Glutamatergic neuron (in vitro differentiated cells): Measurements from ENCODE around the gene SIM2. TPM values are rescaled to one million over a fixed set of nuclear protein-coding genes. Genes with fewer than 3 reads are reported as not detected.
A peak's percentile ranks its signal among the peaks of the same experiment; 100 is the strongest.

ENCODE experiments used
- DNase-seq: peaks from one replicate; pipeline ENCODE4 v3.0.0; 2022
- H3K27ac Mint-ChIP-seq: one replicate; pipeline ENCODE4 v1.8.0; 2020; ENCODE audit warnings: mild to moderate bottlenecking, mixed read lengths, inconsistent platforms; ENCODE audit not compliant: unreplicated experiment
- H3K27me3 Mint-ChIP-seq: one replicate; pipeline ENCODE4 v1.8.0; 2020; ENCODE audit warnings: mild to moderate bottlenecking, moderate library complexity, mixed read lengths, inconsistent platforms; ENCODE audit not compliant: unreplicated experiment
- H3K36me3 Mint-ChIP-seq: one replicate; pipeline ENCODE4 v1.8.0; 2020; ENCODE audit warnings: mild to moderate bottlenecking, mixed read lengths, inconsistent platforms; ENCODE audit not compliant: unreplicated experiment
- H3K4me1 Mint-ChIP-seq: one replicate; pipeline ENCODE4 v1.8.0; 2020; ENCODE audit warnings: mild to moderate bottlenecking, low read depth, mixed read lengths, inconsistent platforms; ENCODE audit not compliant: unreplicated experiment
- H3K4me3 Mint-ChIP-seq: one replicate; pipeline ENCODE4 v1.8.0; 2020; ENCODE audit warnings: mild to moderate bottlenecking, mixed read lengths, inconsistent platforms; ENCODE audit not compliant: unreplicated experiment
- H3K9me3 Mint-ChIP-seq: one replicate; pipeline ENCODE4 v1.8.0; 2020; ENCODE audit warnings: mild to moderate bottlenecking, moderate library complexity, mixed read lengths, inconsistent platforms; ENCODE audit not compliant: unreplicated experiment
- total RNA-seq: library from RNA; stranded (reverse); fragmentation: NEBNext Ultra II Directional; extraction: Animal tissue kit (Norgen Biotek cat#: 25700); gene quantifications from one replicate; pipeline ENCODE4 v1.2.1, GENCODE V29; 2021; ENCODE audit not compliant: unreplicated experiment
- TF ChIP-seq, protein P1 (sequence below): fragments of 200-600 bp; sonication (generic); IDR thresholded peaks from one replicate; pipeline ENCODE4 v1.5.0; 2021; ENCODE audit not compliant: partially characterized antibody, unreplicated experiment

The SIM2 gene
- total RNA-seq, 1 donor from 2014 or later: 4.8 TPM

DNA sequence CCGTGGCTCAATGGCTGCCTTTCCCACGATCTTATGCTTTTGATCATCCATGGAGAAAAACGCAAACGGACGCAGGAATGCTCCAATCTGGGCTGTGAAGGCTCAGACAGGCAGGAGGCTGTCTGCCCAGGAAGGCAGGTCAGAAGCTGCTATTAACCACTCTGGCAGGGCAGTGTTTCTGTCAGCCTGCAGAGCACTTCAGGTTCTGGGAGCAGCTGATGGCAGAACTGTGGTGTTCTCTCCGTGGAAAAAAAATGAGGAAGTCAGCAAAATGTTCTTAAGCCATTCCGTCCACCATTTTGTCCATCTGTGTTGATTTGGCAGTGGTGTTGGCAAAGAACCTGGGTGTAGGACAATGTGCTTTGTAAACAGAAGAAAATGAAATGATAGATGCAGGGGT, 91.7 kb downstream of the SIM2 start:
- peaks cover 11% of the 10 kb centered on the region for H3K27me3 Mint-ChIP-seq
- no peak for DNase-seq

DNA sequence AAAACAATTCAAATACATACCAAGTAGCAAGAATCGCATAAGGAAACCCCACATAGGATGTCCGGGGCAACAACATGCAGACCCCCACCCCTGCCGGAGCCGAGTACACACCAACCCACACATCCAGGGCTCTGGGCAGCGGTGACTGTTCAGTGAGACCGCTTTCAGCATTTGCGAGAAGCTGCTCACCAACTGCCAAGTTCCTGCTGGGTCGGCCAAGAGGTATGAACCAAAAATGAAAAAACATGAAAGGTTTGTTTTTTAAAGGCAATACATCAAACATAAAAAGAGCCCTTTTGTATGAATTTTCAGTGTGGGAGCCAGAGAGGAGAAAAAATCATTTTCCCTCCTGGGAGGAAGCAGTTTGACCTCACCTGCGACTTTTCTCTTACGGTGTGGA, 92.3 kb downstream of the SIM2 start:
- Mint-ChIP-seq H3K36me3 (no peaks in the 10 kb centered on the region), H3K27me3 (peaks cover 11% of the 10 kb centered on the region), H3K4me1 (peaks cover 32% of the 10 kb centered on the region), H3K9me3 (peaks cover 5% of the 10 kb centered on the region), H3K27ac (peak overlapping the region; percentile 89), H3K4me3 (no peak overlapping the region)
- DNase-seq: no peak
- TF ChIP-seq, protein P1, sequence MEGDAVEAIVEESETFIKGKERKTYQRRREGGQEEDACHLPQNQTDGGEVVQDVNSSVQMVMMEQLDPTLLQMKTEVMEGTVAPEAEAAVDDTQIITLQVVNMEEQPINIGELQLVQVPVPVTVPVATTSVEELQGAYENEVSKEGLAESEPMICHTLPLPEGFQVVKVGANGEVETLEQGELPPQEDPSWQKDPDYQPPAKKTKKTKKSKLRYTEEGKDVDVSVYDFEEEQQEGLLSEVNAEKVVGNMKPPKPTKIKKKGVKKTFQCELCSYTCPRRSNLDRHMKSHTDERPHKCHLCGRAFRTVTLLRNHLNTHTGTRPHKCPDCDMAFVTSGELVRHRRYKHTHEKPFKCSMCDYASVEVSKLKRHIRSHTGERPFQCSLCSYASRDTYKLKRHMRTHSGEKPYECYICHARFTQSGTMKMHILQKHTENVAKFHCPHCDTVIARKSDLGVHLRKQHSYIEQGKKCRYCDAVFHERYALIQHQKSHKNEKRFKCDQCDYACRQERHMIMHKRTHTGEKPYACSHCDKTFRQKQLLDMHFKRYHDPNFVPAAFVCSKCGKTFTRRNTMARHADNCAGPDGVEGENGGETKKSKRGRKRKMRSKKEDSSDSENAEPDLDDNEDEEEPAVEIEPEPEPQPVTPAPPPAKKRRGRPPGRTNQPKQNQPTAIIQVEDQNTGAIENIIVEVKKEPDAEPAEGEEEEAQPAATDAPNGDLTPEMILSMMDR: no peak

More for the DNA sequence above, 91.7 kb downstream of the SIM2 start:
- Mint-ChIP-seq H3K27ac (peak overlapping the region; percentile 89), H3K9me3 (peaks cover 5% of the 10 kb centered on the region), H3K36me3 (no peaks in the 10 kb centered on the region), H3K4me1 (peaks cover 32% of the 10 kb centered on the region), H3K4me3 (peak overlapping the region; percentile 1)
- TF ChIP-seq, protein P1: no peak

DNA sequence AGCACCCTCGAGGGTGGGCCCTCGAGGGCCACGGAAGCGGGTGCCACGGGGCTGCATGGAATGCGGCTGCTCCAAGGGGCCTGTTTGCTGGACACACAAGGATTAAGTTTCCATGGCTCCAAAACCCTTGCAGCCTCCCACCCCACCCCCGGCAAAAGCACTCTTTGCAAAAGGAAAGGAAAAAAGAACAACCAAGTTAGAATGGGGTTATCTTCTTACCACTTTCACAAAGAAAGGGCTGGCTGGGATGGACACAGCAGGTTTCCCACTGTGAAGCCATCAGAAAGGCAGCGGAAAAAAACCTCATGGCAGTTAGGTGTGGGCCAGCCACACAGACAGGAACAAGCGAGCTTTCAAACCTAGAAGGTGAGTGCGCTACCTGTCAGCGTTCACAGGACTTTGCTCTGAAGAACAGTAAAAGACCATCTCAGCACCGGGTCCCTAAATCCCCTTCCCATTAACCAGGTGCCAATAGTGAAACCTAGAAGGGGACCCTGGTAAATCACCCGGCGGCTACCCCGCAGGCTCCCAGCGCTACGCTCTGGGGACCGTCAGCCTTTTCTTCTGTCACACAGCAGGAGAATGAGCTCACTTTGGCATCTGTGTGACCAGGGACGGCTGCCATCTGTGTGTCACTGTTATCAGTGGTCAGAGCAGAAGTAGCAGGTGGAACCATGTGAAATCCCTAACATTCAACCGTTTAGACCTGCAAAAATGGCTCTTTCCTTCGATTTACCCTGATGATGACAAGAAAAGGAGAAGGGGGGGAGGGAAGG, 93.0 kb downstream of the SIM2 start:
- Mint-ChIP-seq H3K27me3 (peaks cover 11% of the 10 kb centered on the region), H3K27ac (peak overlapping the region; percentile 89)
- DNase-seq: peak; percentile 70

DNA sequence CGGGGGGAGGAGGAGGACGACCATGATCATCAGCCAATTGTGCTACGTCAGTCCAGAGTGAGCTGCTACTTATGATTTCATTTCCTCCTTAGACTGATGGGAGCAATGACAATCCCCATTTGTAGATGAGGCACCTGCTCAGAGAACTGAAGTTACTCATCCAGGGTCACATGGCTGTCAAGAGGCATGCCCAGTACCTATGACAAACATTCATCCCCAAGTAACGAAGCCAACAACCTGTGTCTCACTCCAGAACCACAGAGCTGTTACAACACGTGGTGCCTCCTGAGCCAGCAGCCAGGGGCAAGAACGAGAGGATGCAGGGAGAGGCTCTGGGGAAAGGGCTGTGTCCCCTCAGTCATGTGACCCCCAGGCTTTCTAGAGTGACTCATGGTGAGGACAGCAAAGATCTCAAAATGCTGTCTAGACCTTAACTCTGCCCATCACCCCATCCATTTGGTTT, 93.6 kb downstream of the SIM2 start:
- peaks cover 32% of the 10 kb centered on the region for H3K4me1 Mint-ChIP-seq
- H3K36me3 Mint-ChIP-seq: peaks cover 2% of the 10 kb centered on the region
- TF ChIP-seq, protein P1: no peak
- peak overlapping the region; percentile 89 for H3K27ac Mint-ChIP-seq
- peak; percentile 34 for DNase-seq
- H3K9me3 Mint-ChIP-seq: peaks cover 7% of the 10 kb centered on the region
- peaks cover 11% of the 10 kb centered on the region for H3K27me3 Mint-ChIP-seq
- no peak overlapping the region for H3K4me3 Mint-ChIP-seq

More for the DNA sequence above, 93.0 kb downstream of the SIM2 start:
- Mint-ChIP-seq H3K36me3 (no peaks in the 10 kb centered on the region), H3K4me1 (peaks cover 32% of the 10 kb centered on the region), H3K4me3 (no peak overlapping the region), H3K9me3 (peaks cover 5% of the 10 kb centered on the region)
- TF ChIP-seq, protein P1: no peak

DNA sequence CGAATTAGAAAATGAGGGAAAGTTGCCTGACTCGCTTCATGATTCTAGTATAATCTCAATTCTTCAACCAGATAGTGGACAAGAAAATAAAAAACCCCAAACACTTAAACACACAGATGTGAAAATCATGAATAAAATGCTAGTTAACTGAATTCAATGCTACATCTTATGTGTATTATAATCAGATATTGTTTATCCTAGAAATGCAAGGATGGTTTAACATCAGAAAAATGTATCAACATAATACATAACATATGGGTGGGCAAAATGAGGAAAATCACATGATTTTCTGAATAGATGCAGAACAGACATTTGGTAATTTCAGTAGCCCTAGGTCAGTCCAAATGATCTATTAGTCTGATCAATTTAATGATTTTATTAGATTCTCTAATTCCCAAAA, 97.2 kb downstream of the SIM2 start:
- TF ChIP-seq, protein P1: no peak
- no peak for DNase-seq
- Mint-ChIP-seq H3K36me3 (peaks cover 17% of the 10 kb centered on the region), H3K9me3 (peaks cover 12% of the 10 kb centered on the region), H3K27me3 (peaks cover 9% of the 10 kb centered on the region), H3K4me1 (peaks cover 25% of the 10 kb centered on the region), H3K27ac (no peak overlapping the region), H3K4me3 (no peak overlapping the region)
